CD4-positive, alpha-beta T cell treated with Interleukin-2 at 100 ng/mL for 4 hours (primary cell): ENCODE results near the gene NFAT5.
"Not testable (repeated sequence)": the region's sequence is repeated elsewhere in the genome, so short reads cannot be mapped to it uniquely, and the experiment has no call there.

ENCODE experiments used
- DNase-seq: peaks from one replicate; pipeline ENCODE4 v3.0.0-alpha.2; 2020; ENCODE audit warnings: low spot score

The NFAT5 gene

DNA sequence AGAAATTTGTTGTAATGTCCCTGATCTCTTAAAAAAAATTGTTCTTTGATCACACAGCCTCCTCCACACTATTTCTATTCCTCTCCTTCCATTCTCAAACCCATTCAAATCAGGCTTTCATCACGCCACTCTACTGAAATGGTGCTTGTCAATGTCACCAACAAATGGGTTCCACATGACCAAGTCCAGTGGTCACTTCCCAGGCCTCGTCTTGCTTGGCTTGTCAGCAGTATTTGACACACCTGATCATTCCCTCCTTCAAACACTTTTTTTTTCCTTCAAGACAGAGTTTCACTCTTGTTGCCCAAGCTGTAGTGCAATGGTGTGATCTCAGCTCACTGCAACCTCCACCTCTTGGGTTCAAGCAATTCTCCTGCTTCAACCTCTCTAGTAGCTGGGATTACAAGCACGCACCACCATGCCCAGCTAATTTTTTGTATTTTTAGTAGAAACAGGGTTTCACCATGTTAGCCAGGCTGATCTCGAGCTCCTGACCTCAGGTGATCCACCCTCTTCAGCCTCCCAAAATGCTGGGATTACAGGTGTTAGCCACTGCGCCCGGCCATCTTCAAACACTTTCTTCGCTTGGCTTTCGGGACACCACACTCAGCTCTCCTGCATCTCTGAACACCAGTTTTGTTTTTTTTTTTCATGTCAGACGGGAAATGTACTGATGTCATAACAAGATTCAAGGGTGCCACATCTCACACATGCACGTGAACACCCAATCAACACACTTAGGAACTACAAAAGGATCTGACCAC, 142.3 kb downstream of the NFAT5 start:
- DNase-seq, result no peak

DNA sequence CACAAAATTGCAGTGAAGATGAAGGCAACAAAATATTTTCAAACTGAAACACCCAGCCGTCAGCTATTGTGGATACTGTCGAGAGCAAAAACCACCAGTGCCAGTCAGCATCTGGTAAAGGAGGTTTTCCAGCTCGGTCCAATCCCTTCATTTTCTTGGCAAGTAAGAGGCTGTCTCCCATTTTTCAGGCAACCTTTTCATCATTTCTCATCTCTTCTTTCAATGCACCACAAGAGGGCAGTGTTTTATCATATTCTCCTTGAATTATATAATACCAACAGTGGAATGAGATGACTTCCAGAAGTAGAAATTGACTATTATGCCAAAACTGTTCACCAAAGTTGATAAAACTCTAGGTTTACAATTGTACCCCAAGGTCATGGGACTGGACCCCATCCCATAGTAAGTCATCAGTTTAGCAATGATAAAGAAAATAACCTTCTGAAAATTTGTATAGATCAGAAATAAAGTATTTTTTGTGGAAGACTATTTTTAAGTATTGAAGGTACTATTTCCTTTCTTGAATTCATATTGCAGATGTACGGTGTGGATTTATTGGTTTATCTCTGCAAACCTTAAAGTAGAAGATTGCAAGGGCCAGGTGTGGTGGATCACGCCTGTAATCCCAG, 143.8 kb downstream of the NFAT5 start:
- peak; percentile 69 for DNase-seq

DNA sequence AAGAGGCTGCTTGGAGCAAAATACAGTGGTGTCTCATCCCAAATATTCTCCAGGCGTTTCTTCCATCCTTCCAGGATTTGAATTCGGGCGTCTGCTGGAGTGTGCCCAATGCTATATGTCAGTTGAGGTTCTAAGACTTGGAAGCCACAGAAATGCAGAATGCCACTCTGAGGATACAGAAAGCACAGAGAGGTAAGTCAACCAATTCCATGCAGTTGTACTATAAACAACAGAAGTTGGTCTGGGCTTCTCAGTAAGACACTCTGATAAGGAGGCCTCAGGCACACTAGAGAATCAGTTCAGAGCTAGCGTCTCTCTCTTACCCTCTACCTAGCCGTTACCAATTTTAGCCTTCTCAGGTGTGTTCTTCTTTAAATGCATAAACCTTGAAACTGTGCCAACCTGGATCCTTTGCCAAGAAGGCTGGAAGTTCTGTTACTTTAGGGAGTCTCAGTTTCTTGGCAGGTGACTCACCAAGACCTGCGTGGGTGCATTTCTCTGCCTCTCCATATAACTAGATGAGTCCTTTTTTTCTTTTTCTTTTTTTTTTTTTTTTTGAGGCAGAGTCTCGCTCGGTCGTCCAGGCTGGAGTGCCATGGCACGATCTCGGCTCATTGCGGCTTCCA, 145.5 kb downstream of the NFAT5 start:
- DNase-seq, result no peak

DNA sequence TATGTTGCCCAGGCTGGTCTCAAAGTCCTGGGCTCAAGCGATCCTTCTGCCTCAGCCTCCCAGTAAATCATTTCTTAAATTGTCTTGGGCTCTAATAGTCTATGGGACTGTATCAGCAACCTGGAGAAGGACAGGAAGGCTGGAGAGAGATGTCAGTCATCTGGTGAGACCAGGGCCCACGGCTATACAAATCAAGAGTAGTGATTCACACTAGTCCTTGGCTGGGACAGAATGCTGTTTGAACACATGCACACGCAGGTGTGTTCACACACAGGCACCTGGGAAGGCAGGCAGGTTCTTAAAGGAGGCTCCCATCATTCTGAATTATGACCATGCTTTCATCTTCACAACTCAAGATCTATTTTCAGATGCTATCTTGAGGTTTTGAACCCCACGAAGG, 146.5 kb downstream of the NFAT5 start:
- DNase-seq, result no peak

DNA sequence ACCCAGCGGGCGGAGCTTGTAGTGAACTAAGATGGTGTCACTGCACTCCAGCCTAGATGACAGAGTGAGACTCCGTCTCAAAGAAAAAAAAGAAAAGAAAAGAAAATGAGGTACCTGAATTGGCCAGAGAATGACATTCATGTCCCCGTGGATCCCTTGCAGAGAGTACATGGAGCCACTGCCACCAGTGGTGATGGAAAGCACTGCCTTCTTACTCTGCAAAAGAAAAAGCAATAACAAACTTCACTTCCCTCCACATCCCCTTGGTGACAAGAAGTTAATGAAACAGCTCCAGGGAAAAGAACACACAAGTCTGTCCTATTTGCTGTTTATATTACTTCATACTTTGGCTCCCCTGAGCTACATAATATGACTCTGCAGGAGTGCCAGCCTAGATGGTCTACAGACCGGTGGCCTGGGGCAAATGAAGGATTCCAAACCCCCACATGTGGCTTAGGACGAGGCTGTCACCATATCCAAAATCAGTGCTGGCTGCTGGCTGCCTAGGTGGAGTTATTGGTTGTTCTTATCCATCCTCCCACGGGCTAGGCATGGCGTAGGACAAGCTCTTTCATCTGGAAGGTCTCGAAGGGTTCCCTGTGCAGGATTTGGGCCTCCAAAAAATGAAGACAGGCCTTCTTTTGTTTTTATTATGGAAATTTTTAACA, 147.3 kb downstream of the NFAT5 start:
- no peak for DNase-seq

DNA sequence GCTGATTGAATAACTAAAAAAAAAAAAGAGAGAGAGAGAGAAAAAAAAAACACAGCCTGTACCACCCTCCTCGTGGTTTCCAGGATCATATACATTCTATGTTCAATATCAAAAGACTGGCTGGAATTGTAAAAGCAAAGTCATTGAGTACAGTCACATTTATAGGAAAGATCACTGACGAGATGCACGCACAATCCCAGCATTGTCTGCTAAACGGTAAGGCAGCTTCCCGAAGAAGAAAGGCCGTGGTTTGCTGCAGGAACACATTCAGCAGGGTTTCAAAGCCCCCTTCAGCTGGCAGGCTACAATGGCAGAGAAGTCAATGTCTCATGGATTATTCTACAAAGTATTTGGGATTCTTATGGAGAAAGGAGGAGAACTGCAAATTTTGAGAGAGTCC, 151.3 kb downstream of the NFAT5 start:
- DNase-seq, result no peak

DNA sequence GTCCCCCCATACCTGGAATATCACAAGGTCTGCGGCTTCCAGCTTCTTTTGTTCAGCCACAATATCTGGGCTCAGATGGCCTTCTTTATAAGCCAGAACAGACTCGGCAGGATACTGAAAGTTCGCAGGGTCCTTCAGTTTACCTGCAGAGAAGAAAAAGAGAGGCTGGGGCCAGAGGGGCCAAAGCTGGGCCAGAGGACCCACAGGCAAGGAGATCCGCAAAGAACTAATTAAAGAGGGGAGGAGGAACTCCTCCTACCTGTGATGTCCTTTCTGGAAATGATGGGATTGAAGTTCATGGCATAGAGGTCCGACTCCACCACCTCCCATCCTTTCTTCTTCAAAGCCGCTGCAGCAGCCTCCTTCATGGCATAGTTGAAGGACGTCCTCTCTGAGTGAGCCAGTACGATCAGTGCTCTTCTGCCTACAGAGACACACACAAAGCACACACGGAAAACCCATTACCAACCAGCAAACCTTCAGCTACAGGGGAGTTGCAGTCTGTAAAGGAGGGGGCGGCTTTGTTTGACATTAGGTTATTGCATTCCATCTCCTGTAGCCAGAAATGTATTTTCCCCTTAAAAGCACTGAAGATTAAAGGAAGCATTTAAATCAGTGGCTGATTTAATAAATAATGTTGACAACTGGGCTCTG, 152.5 kb downstream of the NFAT5 start:
- no peak for DNase-seq

DNA sequence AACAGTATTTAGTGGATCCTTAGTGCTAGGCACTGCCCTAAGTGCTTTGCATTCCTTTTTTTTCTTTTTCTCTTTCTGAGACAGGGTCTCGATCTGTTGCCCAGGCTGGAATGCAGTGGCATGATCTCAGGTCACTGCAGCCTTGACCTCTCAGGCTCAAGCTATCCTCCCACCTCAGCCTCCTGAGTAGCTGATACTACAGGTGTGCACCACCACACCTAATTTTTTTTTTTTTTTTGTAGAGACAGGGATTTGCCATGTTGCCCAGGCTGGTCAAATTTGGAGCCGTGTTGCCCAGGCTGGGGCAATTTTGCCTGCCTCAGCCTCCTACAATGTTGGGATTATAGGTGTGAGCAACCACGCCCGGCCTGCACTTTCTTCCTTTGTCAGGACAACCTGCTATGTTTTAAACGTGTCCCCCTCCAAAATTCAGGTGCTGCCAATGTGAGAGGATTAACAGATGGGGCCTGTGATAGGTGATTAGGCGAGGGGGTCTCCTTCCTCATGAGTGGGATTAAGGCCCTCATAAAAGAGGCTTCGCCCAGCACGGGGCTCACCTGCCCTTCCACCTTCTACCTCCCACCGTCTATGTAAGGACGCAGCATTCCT, 155.2 kb downstream of the NFAT5 start:
- DNase-seq, result no peak

DNA sequence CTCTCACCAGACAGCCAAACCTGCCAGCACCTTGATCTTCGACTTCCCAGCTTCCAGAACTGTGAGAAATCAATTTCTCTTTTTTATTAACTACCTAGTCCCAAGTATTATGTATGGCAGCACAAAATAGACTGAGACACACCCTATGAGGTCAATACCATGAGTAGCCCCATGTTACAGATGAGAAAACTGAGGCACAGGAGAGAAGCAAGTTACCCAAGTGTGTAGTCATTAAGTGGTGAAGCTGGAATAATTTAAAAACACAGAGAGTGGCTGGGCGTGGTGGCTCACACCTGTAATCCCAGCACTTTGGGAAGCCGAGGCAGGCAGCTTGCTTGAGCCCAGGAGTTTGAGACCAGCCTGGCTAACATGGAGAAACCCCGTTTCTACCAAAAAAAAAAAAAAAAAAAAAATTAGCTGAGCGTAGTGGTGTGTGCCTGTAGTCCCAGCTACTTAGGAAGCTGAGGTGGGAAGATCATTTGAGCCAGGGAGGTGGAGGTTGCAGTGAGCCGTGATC, 155.7 kb downstream of the NFAT5 start:
- no peak for DNase-seq

DNA sequence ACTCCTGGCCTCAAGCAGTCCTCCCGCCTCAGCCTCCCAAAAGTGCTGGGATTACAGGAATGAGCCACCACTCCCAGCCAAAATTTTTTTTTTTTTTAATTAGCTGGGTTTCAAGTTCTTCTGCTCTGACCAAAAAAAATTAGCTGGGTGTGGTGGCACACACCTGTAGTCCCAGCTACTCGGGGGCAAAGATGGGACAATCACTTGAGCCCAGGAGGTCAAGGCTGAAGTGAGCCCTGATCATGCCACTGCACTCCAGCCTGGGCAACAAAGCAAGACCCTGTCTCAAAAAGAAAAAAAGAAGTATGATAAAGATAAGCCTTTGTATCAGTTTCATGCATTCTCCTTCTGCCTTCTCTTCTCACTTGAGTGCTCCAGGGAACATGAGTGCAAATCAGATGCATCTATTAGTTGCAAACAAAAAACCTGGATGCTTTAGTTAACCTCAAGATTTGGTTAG, 158.7 kb downstream of the NFAT5 start:
- DNase-seq, result no peak

DNA sequence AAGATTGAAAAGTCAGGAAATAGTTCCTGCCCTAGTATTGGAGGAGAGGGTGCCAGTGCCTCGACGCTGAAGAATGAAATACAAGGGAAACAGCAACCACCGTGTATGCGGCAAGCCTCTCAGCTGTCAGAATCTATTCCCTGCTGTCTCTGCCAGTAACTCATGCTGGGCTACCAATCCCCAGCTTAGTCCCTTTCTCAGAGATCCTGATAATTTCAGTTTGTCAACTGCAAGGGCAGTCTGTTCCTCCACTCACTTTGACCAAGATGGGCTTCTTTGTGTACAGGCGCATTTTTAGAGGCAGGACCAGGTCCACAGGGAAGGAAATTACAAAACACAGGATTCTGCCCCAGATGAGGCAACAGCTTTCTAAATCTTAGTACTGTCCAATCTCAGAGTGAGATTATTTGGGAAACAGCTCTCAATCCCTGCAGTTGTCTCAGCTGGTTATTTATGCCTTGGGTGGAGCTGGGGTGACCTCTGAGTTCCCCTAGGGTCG, 159.3 kb downstream of the NFAT5 start:
- no peak for DNase-seq

DNA sequence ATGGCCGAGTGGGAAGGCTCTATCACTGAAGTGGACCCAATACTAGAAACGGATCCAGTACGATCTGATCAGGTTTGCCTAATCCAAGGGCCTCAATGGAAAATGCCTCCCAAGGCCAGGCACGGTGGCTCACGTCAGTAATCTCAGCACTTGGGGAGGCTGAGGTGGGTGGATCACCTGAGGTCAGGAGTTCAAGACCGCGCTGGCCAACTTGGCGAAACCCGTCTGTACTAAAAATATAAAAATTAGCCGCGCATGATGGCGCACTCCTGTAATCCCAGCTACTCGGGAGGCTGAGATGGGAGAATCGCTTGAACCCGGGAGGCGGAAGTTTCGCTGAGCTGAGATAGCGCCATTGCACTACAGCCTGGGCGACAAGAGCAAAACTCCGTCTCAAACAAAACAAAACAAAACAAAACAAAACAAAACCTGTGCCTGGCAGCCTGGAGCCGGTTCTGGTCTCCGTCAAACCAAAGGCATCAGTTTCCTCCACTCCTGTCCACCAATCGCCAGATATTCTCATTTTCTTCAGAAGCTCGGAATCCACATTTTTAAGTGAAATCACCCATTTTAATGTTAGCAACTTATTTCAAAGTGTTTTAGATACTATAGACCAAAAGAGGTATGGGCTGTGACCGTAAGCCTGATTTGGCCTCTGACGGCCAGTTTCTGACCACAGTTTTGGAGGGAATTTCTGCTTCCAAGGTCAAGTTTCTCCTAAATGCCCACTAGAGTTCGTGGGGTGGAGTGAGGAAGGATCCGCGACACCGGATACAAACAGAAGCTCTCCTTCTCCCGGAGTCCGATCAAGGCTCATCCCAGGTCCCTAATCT, 159.9 kb downstream of the NFAT5 start:
- DNase-seq, result no peak

DNA sequence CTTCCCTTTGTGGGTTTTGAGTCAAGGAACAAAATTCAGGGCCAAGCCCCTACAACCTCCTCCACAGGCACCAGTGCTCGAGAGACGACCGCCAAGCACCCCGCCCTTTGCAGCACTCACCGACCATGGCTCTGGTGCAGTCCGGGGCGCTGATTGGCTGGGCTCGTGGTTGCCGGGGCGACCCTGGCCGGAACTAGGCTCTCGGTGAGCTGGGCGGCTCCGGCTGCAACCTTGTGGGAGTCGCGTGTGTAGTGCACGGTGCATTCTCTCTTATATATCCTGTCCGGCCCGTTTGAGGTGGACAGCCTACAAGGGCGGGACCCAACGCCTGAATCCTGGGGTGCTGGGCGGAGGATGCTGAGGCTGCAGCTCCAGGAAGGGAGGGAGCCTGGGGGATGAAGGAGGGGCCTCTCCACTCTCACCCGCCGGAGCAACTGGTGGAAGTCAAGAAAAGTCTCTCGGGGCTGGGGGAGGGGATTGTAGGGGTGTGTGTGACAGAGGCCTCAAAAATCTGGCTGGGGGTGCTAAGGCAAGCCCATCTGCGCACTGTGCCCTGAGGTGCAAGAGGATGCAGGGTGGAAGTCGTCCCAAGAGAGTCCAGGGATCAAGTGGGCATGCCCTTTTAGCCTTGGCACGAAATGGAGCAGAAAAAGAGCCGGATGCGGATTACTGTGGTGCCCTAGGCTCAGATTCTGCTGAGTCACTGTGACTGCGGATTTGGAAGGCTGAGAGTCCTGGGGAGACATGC, 160.7 kb downstream of the NFAT5 start, which contains the start of gene NQO1:
Gene NQO1, minus strand, starts transcription at position 248 of the 748 bp plus-strand sequence. Its CDS starts 121 bp downstream, at position 127.
- DNase-seq, result peak; percentile 91

DNA sequence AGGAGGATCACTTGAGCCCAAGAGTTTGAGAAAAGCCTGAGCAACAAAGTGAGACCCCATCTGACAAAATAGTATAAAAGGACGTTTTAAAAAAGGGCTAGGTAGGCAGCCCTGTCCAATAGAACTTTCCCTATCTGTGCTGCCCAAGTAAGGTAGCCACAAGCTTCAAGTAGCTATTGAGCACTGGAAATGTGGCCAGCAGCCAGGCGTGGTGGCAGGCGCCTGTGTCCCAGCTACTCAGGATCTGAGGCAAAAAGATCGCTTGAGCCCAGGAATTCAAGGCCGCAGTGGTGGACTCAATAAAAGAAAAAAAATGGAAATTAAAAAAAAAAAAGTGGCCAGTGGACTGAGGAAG, 162.1 kb downstream of the NFAT5 start:
- DNase-seq, result no peak

DNA sequence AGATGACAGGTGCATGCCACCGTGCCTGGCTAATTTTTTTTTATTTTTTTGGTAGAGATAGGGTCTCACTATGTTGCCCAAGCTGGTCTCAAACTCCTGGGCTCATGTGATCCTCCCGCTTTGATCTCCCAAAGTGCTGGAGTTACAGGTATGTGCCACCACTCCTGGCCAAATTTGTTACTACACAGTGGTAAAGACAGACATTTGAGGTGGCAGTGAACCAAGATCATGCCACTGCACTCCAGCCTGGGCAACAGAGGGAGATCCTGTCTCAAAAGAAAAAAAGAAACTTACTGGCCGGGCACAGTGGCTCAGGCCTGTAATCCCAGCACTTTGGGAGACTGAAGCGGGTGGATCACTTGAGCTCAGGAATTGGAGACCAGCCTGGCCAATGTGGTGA, 163.3 kb downstream of the NFAT5 start:
- DNase-seq, result not testable (repeated sequence)

DNA sequence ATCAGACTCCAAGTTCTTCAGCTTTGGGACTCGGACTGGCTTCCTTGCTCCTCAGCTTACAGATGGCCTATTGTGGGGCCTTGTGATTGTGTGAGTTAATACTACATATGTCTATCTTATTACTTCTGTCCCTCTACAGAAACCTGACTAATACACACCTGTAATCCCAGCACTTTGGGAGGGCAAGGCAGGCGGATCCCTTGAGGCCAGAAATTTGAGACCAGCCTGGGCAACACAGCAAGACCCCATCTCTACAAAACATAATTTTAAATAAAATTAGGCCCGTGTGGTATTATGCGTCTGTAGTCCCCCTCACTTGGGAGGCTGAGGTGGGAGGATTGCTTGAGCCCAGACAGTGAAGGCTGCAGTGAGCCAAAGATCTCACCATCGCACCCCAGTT, 165.5 kb downstream of the NFAT5 start:
- DNase-seq, result not testable (repeated sequence)

DNA sequence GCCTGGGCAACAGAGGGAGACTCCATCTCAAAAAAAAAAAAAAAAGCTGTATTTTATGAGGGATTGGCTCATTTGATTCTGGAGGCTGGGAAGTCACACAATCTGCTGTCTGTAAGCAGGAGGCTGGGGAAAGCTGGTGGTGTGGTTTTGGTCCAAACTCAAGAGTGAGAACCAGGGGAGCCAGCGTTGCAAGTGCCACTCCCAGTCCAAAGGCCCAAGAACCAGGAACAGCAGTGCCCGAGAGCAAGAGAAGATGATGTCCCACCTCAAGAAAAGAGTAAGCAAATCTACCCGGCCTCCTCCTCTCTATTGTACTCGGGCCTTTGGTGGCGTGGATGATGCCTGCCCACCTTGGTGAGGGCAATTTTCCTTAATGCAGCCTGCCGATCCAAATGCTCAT, 166.3 kb downstream of the NFAT5 start:
- DNase-seq, result no peak

DNA sequence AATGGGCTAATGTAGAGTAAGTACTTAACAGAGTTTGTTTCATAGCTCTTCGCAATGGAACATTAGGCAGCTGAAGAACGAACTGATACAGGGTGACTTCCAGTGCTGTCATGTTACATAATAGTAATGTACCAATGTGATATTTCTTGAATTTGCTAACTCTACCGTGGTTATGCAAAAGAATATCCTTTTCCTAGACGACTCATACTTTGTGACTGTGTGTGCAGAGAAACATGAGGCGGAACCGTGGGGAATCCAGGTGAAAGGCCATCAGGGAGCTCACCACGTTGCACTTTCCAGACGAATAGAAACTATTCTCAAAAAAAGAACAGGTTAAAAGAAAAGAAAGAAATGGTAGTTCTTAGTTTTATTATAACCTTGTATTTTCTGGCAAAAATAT, 175.8 kb downstream of the NFAT5 start:
- DNase-seq, result no peak
